ENCODE measurements around the gene NXNL1. TPM values are rescaled to one million over a fixed set of nuclear protein-coding genes. Genes with fewer than 3 reads are reported as not detected.
"Not testable (repeated sequence)": the region's sequence is repeated elsewhere in the genome, so short reads cannot be mapped to it uniquely, and the experiment has no call there.

The NXNL1 gene
- total RNA-seq, 5 donors from 2014 or later (not counting 1 experiment from before 2014, with no cell fraction given): not detected

DNA sequence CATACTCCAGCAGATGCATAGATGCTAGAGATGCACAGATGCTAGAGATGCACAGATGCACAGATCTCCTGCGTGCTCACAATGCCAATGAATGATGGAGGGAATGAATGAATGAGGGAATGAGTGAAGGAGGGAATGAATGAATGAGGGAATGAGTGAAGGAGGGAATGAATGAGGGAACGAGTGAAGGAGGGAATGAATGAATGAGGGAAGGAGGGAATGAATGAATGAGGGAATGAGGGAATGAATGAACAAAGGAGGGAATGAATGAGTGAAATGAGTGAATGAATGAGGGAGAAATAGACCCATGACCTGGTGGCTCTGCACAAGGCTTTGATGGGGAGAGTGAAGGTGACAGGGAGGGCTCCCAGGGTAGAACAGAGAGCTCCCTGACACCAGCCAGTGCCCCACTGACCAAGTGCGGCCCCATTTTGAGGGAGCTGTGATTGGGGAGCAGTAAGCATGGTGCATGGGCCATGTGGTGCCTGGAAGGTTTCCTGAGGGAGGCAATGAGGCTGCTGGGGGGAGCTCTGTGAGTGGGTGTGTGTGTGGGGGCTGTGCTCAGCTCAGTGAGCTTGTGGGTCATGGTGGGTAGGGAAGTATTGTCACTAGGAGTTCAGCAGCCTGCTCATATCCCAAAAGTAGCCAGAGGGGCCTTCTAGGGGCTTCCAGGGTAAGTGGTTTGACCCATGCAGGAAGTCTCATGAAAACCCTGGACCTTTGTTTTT, 22.3 kb upstream of the NXNL1 start:
- Mint-ChIP-seq H3K9me3 (no peaks in the 10 kb centered on the region), H3K27me3 (no peaks in the 10 kb centered on the region), H3K4me3 (no peak overlapping the region), H3K36me3 (no peaks in the 10 kb centered on the region), H3K4me1 (peaks cover 6 to 9% (median 8%) of the 10 kb centered on the region in 3 donors), H3K27ac (no peak overlapping the region)
- ATAC-seq (replicated peaks in 1 of 4) (no peak), DNase-seq (no peak)
- H3K27me3 ChIP-seq (replicated peaks in 1 of 2; ENCODE audit: control insufficient read depth in 2 of 2, extremely low read depth in 1 of 2, insufficient read depth in 2 of 2, low read length in 1 of 2): peaks cover 0 to 2% of the 10 kb centered on the region in 2 experiments
- H3K4me3 ChIP-seq (ENCODE audit: control insufficient read depth in 1 of 2, extremely low read depth in 1 of 2, low read length in 1 of 2): no peak overlapping the region
- WGBS (ENCODE audit: insufficient coverage): 76% methylated on average over 3 of the region's 3 CpGs
- peaks cover 4 to 22% of the 10 kb centered on the region in 2 experiments for H3K4me1 ChIP-seq (ENCODE audit: control insufficient read depth in 1 of 2, extremely low read depth in 1 of 2, insufficient read depth in 2 of 2, low read length in 2 of 2)
- CTCF ChIA-PET: no interaction called here
- POLR2A ChIA-PET: no interaction called here
- H3K27ac ChIP-seq (ENCODE audit: low read length): no peak overlapping the region
- no peaks in the 10 kb centered on the region for H3K36me3 ChIP-seq (ENCODE audit: control insufficient read depth in 2 of 2, extremely low read depth in 1 of 2, insufficient read depth in 1 of 2, low read length in 1 of 2)
- H3K9me3 ChIP-seq: no peaks in the 10 kb centered on the region

DNA sequence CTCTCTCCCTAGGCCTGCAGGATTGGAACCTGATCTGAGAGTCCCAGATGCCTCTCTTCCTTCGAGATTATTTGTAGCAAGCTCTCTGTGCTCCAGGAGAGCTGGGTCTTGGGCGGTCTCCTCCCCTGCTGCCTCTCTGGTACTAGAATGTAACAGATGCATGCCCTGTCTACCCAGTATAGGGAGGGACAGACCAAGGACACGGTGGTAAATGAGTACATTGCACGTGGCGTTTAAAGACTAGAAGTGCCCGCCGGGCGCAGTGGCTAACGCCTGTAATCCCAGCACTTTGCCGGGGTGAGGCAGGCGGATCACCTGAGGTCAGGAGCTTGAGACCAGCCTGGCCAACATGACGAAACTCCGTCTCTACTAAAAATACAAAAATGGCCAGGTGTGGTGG, 21.3 kb upstream of the NXNL1 start:
- no peaks in the 10 kb centered on the region for H3K9me3 Mint-ChIP-seq
- no peak overlapping the region for H3K27ac ChIP-seq (ENCODE audit: low read length)
- DNase-seq: no peak
- CTCF ChIA-PET: no interaction called here
- ATAC-seq (replicated peaks in 1 of 4): no peak
- no peaks in the 10 kb centered on the region for H3K36me3 Mint-ChIP-seq
- no peaks in the 10 kb centered on the region for H3K9me3 ChIP-seq
- peaks cover 0 to 2% (median 0%) of the 10 kb centered on the region in 3 donors for H3K4me1 Mint-ChIP-seq
- no peaks in the 10 kb centered on the region for H3K27me3 Mint-ChIP-seq
- WGBS (ENCODE audit: insufficient coverage): 90% methylated on average over 12 of the region's 13 CpGs
- no peak overlapping the region for H3K4me3 Mint-ChIP-seq
- H3K27me3 ChIP-seq (replicated peaks in 1 of 2; ENCODE audit: control insufficient read depth in 2 of 2, extremely low read depth in 1 of 2, insufficient read depth in 2 of 2, low read length in 1 of 2): peaks cover 0 to 2% of the 10 kb centered on the region in 2 experiments
- H3K4me1 ChIP-seq (ENCODE audit: control insufficient read depth in 1 of 2, extremely low read depth in 1 of 2, insufficient read depth in 2 of 2, low read length in 2 of 2): peaks cover 0 to 11% of the 10 kb centered on the region in 2 experiments
- H3K27ac Mint-ChIP-seq: no peak overlapping the region
- no peaks in the 10 kb centered on the region for H3K36me3 ChIP-seq (ENCODE audit: control insufficient read depth in 2 of 2, extremely low read depth in 1 of 2, insufficient read depth in 1 of 2, low read length in 1 of 2)
- H3K4me3 ChIP-seq (ENCODE audit: control insufficient read depth in 1 of 2, extremely low read depth in 1 of 2, low read length in 1 of 2): no peak overlapping the region
- POLR2A ChIA-PET: no interaction called here

GRCh38 chr19:17479325-17479791, 18.6 kb upstream of the NXNL1 start:
- POLR2A ChIA-PET: no interaction called here
- H3K27ac Mint-ChIP-seq: no peak overlapping the region
- no peak overlapping the region for H3K4me3 Mint-ChIP-seq
- H3K27me3 Mint-ChIP-seq: no peaks in the 10 kb centered on the region
- H3K36me3 Mint-ChIP-seq: no peaks in the 10 kb centered on the region
- Histone ChIP-seq H3K4me3 (ENCODE audit: control insufficient read depth in 1 of 2, extremely low read depth in 1 of 2, low read length in 1 of 2) (no peak overlapping the region), H3K4me1 (ENCODE audit: control insufficient read depth in 1 of 2, extremely low read depth in 1 of 2, insufficient read depth in 2 of 2, low read length in 2 of 2) (no peaks in the 10 kb centered on the region), H3K27ac (ENCODE audit: low read length) (no peak overlapping the region), H3K9me3 (no peaks in the 10 kb centered on the region), H3K27me3 (replicated peaks in 1 of 2; ENCODE audit: control insufficient read depth in 2 of 2, extremely low read depth in 1 of 2, insufficient read depth in 2 of 2, low read length in 1 of 2) (peaks cover 0 to 2% of the 10 kb centered on the region in 2 experiments), H3K36me3 (ENCODE audit: control insufficient read depth in 2 of 2, extremely low read depth in 1 of 2, insufficient read depth in 1 of 2, low read length in 1 of 2) (no peaks in the 10 kb centered on the region)
- no peaks in the 10 kb centered on the region for H3K9me3 Mint-ChIP-seq
- H3K4me1 Mint-ChIP-seq: peaks cover 0 to 2% (median 0%) of the 10 kb centered on the region in 3 donors
- ATAC-seq (replicated peaks in 1 of 4) (no peak), DNase-seq (no peak)
- WGBS (ENCODE audit: insufficient coverage): 86% methylated on average over 4 of the region's 6 CpGs
- CTCF ChIA-PET: no interaction called here

DNA sequence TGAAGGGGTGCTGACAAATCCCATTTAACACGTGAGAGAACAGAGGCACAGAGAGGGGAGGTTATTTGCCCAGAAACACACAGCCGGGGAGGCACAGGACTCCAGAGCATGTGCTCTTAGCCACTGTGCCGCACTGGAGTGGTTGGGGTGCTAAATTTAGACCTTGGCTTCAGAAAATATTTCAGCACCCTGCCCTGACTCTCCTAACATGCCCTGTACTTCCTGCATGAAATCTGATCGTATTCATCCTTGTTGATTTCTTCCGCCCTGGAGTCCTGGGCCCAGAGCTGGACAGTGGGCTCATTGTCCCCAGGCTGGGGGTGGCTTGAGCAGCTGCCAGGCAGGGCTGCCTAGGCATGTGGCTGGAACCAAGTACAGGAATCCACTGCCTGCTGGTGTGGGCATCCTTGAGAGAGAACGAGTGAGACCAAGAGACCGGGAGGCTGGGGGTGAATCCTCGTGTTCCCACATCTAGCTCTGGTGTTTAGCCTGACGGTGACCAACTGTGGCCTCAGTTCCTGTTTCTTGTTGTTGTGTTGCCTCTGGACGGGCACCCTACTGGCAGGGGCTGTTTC, 14.9 kb upstream of the NXNL1 start:
- Histone ChIP-seq H3K4me3 (ENCODE audit: control insufficient read depth in 1 of 2, extremely low read depth in 1 of 2, low read length in 1 of 2) (no peak overlapping the region), H3K4me1 (ENCODE audit: control insufficient read depth in 1 of 2, extremely low read depth in 1 of 2, insufficient read depth in 2 of 2, low read length in 2 of 2) (peaks cover 0 to 11% of the 10 kb centered on the region in 2 experiments), H3K36me3 (ENCODE audit: control insufficient read depth in 2 of 2, extremely low read depth in 1 of 2, insufficient read depth in 1 of 2, low read length in 1 of 2) (no peaks in the 10 kb centered on the region), H3K27me3 (replicated peaks in 1 of 2; ENCODE audit: control insufficient read depth in 2 of 2, extremely low read depth in 1 of 2, insufficient read depth in 2 of 2, low read length in 1 of 2) (no peaks in the 10 kb centered on the region), H3K9me3 (no peaks in the 10 kb centered on the region), H3K27ac (ENCODE audit: low read length) (no peak overlapping the region)
- no peaks in the 10 kb centered on the region for H3K27me3 Mint-ChIP-seq
- H3K9me3 Mint-ChIP-seq: no peaks in the 10 kb centered on the region
- H3K4me3 Mint-ChIP-seq: no peak overlapping the region
- CTCF ChIA-PET: no interaction called here
- WGBS (ENCODE audit: insufficient coverage): 86% methylated on average over 5 of the region's 10 CpGs
- POLR2A ChIA-PET: no interaction called here
- H3K27ac Mint-ChIP-seq: no peak overlapping the region
- H3K4me1 Mint-ChIP-seq: peaks cover 7 to 18% (median 14%) of the 10 kb centered on the region in 3 donors
- ATAC-seq (replicated peaks in 1 of 4) (no peak), DNase-seq (no peak)
- H3K36me3 Mint-ChIP-seq: no peaks in the 10 kb centered on the region

GRCh38 chr19:17475011-17475540, 14.3 kb upstream of the NXNL1 start:
- peaks cover 0 to 12% of the 10 kb centered on the region in 2 experiments for H3K4me1 ChIP-seq (ENCODE audit: control insufficient read depth in 1 of 2, extremely low read depth in 1 of 2, insufficient read depth in 2 of 2, low read length in 2 of 2)
- H3K27me3 ChIP-seq (replicated peaks in 1 of 2; ENCODE audit: control insufficient read depth in 2 of 2, extremely low read depth in 1 of 2, insufficient read depth in 2 of 2, low read length in 1 of 2); H3K9me3 ChIP-seq; H3K4me3 Mint-ChIP-seq; DNase-seq; H3K9me3 Mint-ChIP-seq; POLR2A ChIA-PET; H3K27me3 Mint-ChIP-seq; H3K36me3 ChIP-seq (ENCODE audit: control insufficient read depth in 2 of 2, extremely low read depth in 1 of 2, insufficient read depth in 1 of 2, low read length in 1 of 2); ATAC-seq (replicated peaks in 1 of 4); H3K4me3 ChIP-seq (ENCODE audit: control insufficient read depth in 1 of 2, extremely low read depth in 1 of 2, low read length in 1 of 2); H3K27ac Mint-ChIP-seq; CTCF ChIA-PET; H3K36me3 Mint-ChIP-seq; H3K27ac ChIP-seq (ENCODE audit: low read length): not testable (repeated sequence)
- 81% methylated on average over 3 of the region's 6 CpGs for WGBS (ENCODE audit: insufficient coverage)
- peaks cover 8 to 19% (median 14%) of the 10 kb centered on the region in 3 donors for H3K4me1 Mint-ChIP-seq

DNA sequence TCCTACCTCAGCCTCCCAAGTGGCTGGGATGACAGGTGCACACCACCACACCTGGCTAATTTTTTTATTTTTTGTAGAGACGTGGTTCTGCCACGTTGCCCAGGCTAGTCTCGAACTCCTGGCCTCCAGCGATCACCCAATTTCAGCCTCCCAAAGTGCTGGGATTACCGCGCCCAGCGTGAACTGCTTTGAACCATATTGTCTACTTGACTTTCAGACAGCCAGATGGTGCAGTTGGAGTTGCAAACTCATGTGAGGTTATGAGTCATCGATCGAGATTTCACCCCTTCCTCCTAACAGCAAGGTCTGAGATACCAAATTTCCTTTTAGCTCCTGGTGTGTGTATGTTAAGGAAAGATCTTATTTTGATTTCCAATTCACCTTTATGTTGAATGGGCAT, 12.3 kb upstream of the NXNL1 start:
- no peaks in the 10 kb centered on the region for H3K9me3 Mint-ChIP-seq
- no peaks in the 10 kb centered on the region for H3K36me3 Mint-ChIP-seq
- Histone ChIP-seq H3K27ac (ENCODE audit: low read length) (no peak overlapping the region), H3K27me3 (replicated peaks in 1 of 2; ENCODE audit: control insufficient read depth in 2 of 2, extremely low read depth in 1 of 2, insufficient read depth in 2 of 2, low read length in 1 of 2) (no peaks in the 10 kb centered on the region), H3K4me1 (ENCODE audit: control insufficient read depth in 1 of 2, extremely low read depth in 1 of 2, insufficient read depth in 2 of 2, low read length in 2 of 2) (peaks cover 2 to 27% of the 10 kb centered on the region in 2 experiments), H3K4me3 (ENCODE audit: control insufficient read depth in 1 of 2, extremely low read depth in 1 of 2, low read length in 1 of 2) (no peak overlapping the region), H3K36me3 (ENCODE audit: control insufficient read depth in 2 of 2, extremely low read depth in 1 of 2, insufficient read depth in 1 of 2, low read length in 1 of 2) (no peaks in the 10 kb centered on the region), H3K9me3 (no peaks in the 10 kb centered on the region)
- ChIA-PET POLR2A (no interaction called here), CTCF (no interaction called here)
- peaks cover 25 to 31% (median 27%) of the 10 kb centered on the region in 3 donors for H3K4me1 Mint-ChIP-seq
- peak overlapping the region in 1 of 2 donors; percentile 34 for H3K27ac Mint-ChIP-seq
- 86% methylated on average over 4 of the region's 9 CpGs for WGBS (ENCODE audit: insufficient coverage)
- DNase-seq (no peak), ATAC-seq (replicated peaks in 1 of 4) (no peak)
- H3K4me3 Mint-ChIP-seq: peak overlapping the region in 2 of 3 donors; percentile 6 to 98
- H3K27me3 Mint-ChIP-seq: no peaks in the 10 kb centered on the region
